Ovary (tissue), 3 donors: Measurements from ENCODE around the gene OR6V1.

Experiments used
- EP300 ChIP-seq: sonication (generic); formaldehyde crosslinking; IDR thresholded peaks from one replicate; pipeline ENCODE4 v1.6.1; 2017; ENCODE audit warnings: antibody characterized with exemption
- TF ChIP-seq, protein P1 (sequence below), 3 donors: fragments of 450-650 bp in 2 of 3; fragments of 200-600 bp in 1 of 3; IDR thresholded peaks; one replicate each; pipeline versions ENCODE4 v1.5.1 to v1.8.0; 2016 to 2022; ENCODE audit warnings: antibody characterized with exemption in 3 of 3, mild to moderate bottlenecking in 1 of 3
- donor health status: DM: no; HTN: no; CAD: no.

DNA sequence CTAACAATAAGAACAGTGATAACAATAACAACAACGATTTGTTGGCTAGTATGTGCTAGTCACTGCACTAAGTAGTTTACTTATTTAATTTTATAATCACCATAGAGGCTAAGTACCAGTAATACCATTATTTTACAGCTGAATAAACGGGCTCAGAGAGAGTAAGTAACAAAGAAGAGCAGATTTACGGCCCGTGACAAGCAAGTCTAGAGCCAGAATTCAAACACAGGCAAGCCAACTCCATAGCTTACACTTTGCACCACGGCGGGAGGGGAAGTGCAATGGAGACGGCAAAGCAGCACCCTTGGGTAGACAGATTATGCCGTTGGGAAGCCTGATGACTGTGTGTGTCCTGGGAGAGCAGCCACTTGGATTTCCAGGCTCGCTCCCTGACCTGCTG, 1.2 kb upstream of the OR6V1 start:
- TF ChIP-seq, protein P1, sequence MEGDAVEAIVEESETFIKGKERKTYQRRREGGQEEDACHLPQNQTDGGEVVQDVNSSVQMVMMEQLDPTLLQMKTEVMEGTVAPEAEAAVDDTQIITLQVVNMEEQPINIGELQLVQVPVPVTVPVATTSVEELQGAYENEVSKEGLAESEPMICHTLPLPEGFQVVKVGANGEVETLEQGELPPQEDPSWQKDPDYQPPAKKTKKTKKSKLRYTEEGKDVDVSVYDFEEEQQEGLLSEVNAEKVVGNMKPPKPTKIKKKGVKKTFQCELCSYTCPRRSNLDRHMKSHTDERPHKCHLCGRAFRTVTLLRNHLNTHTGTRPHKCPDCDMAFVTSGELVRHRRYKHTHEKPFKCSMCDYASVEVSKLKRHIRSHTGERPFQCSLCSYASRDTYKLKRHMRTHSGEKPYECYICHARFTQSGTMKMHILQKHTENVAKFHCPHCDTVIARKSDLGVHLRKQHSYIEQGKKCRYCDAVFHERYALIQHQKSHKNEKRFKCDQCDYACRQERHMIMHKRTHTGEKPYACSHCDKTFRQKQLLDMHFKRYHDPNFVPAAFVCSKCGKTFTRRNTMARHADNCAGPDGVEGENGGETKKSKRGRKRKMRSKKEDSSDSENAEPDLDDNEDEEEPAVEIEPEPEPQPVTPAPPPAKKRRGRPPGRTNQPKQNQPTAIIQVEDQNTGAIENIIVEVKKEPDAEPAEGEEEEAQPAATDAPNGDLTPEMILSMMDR (IDR thresholded peaks at IDR 0.05): no peak
- TF ChIP-seq EP300: no peak
